Hepatocyte (in vitro differentiated cells): ENCODE measurements around the gene COX10.

Experiments used
- EZH2 ChIP-seq: fragments of 200-600 bp; sonication (generic); IDR thresholded peaks from 2 replicates; pipeline ENCODE4 v1.6.1; 2016; ENCODE audit warnings: antibody characterized with exemption, mild to moderate bottlenecking, borderline replicate concordance
- EZH2phosphoT487 ChIP-seq: fragments of 200-600 bp; sonication (generic); IDR thresholded peaks from one replicate; pipeline ENCODE4 v1.6.1; 2018; ENCODE audit warnings: antibody characterized with exemption, mild to moderate bottlenecking, low read depth, moderate library complexity; ENCODE audit not compliant: unreplicated experiment, severe bottlenecking
- TF ChIP-seq, protein P1 (sequence below): fragments of 200-600 bp; sonication (generic); IDR thresholded peaks from 2 replicates; pipeline ENCODE4 v1.5.1; 2016; ENCODE audit warnings: antibody characterized with exemption, mild to moderate bottlenecking; ENCODE audit not compliant: poor library complexity

- TF ChIP-seq EZH2 (no peak), EZH2phosphoT487 (no peak)
- TF ChIP-seq, protein P1, sequence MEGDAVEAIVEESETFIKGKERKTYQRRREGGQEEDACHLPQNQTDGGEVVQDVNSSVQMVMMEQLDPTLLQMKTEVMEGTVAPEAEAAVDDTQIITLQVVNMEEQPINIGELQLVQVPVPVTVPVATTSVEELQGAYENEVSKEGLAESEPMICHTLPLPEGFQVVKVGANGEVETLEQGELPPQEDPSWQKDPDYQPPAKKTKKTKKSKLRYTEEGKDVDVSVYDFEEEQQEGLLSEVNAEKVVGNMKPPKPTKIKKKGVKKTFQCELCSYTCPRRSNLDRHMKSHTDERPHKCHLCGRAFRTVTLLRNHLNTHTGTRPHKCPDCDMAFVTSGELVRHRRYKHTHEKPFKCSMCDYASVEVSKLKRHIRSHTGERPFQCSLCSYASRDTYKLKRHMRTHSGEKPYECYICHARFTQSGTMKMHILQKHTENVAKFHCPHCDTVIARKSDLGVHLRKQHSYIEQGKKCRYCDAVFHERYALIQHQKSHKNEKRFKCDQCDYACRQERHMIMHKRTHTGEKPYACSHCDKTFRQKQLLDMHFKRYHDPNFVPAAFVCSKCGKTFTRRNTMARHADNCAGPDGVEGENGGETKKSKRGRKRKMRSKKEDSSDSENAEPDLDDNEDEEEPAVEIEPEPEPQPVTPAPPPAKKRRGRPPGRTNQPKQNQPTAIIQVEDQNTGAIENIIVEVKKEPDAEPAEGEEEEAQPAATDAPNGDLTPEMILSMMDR = no peak
Measured at GRCh38 chr17:14107889-14108288, 38.6 kb downstream of the COX10 start.
